NB4 (cell line): ENCODE results near the gene GNAI2.

Experiments used
- DNase-seq: peaks from one replicate; pipeline ENCODE4 v3.0.0; 2010; ENCODE audit warnings: low read depth
- H3K4me3 ChIP-seq: one replicate; pipeline ENCODE4 v1.5.1; 2011; ENCODE audit warnings: mild to moderate bottlenecking, low read depth, low read length, moderate library complexity
- CTCF ChIP-seq: IDR thresholded peaks from one replicate; pipeline ENCODE4 v1.5.1; 2012; ENCODE audit warnings: low read depth, low read length
- MAX ChIP-seq: IDR thresholded peaks from 2 replicates; pipeline ENCODE4 v1.6.1; 2011; ENCODE audit warnings: low read depth, low read length
- MYC ChIP-seq: IDR thresholded peaks from 2 replicates; pipeline ENCODE4 v1.6.1; 2011; ENCODE audit warnings: low read depth, low read length
- POLR2A ChIP-seq: IDR thresholded peaks from 2 replicates; pipeline ENCODE4 v1.6.1; 2011; ENCODE audit warnings: mild to moderate bottlenecking; ENCODE audit not compliant: insufficient read length; ENCODE audit errors: extremely low read depth

Gene GNAI2

GRCh38 chr3:50237754-50238548 lies 1.9 kb downstream of the GNAI2 start:
- TF ChIP-seq MAX: peak; percentile 49
- no peak for TF ChIP-seq CTCF
- 0 out of 2 replicates have a peak, but pooled peaks have one; percentile 3 for TF ChIP-seq MYC
- peak; percentile 33 for TF ChIP-seq POLR2A
- peak; percentile 93 for DNase-seq
- peak overlapping the region; percentile 78 for H3K4me3 ChIP-seq

- no peak for DNase-seq
- no peak for TF ChIP-seq POLR2A
- no peak for TF ChIP-seq CTCF
- TF ChIP-seq MAX: no peak
- TF ChIP-seq MYC: no peak
- peak overlapping the region; percentile 78 for H3K4me3 ChIP-seq
These were observed 2.6 kb downstream of the GNAI2 start for GRCh38 chr3:50238549-50239026.

- no peak for TF ChIP-seq MYC
- no peak for TF ChIP-seq MAX
- no peak for TF ChIP-seq CTCF
- no peak for TF ChIP-seq POLR2A
- no peak for DNase-seq
- no peak overlapping the region for H3K4me3 ChIP-seq
These were observed 3.6 kb downstream of the GNAI2 start for GRCh38 chr3:50239649-50240048.

GRCh38 chr3:50241163-50241562 lies 5.2 kb downstream of the GNAI2 start:
- TF ChIP-seq POLR2A: no peak
- no peak for TF ChIP-seq MYC
- TF ChIP-seq MAX: no peak
- no peak for TF ChIP-seq CTCF
- H3K4me3 ChIP-seq: no peak overlapping the region
- DNase-seq: no peak

- H3K4me3 ChIP-seq: no peak overlapping the region
- no peak for TF ChIP-seq POLR2A
- no peak for TF ChIP-seq MYC
- TF ChIP-seq CTCF: no peak
- no peak for TF ChIP-seq MAX
- no peak for DNase-seq
These were observed 5.8 kb downstream of the GNAI2 start for GRCh38 chr3:50241713-50242380.
